Measurements from ENCODE around the gene RYR3. TPM values are rescaled to one million over a fixed set of nuclear protein-coding genes. Genes with fewer than 3 reads are reported as not detected.

Gene RYR3
- total RNA-seq, 1 donor from 2014 or later = 0.61 TPM

- peaks cover 7% of the 10 kb centered on the region for H3K27me3 ChIP-seq
- no peaks in the 10 kb centered on the region for H3K36me3 ChIP-seq
- intact Hi-C loops (cut with DNase I) = no loop called here
- no peaks in the 10 kb centered on the region for H3K4me1 ChIP-seq
- no peak for DNase-seq
- TF ChIP-seq CTCF (IDR thresholded peaks at IDR 0.05) = no peak
- no peak overlapping the region for H3K4me3 ChIP-seq
- ATAC-seq = no peak
- H3K27ac ChIP-seq = no peak overlapping the region
- no peaks in the 10 kb centered on the region for H3K9me3 ChIP-seq
Measured at GRCh38 chr15:33680336-33680735, 369.6 kb downstream of the RYR3 start.

- Histone ChIP-seq H3K4me1 (no peaks in the 10 kb centered on the region), H3K27me3 (peaks cover 8% of the 10 kb centered on the region), H3K27ac (no peak overlapping the region), H3K9me3 (no peaks in the 10 kb centered on the region), H3K4me3 (no peak overlapping the region), H3K36me3 (no peaks in the 10 kb centered on the region)
- no peak for DNase-seq
- intact Hi-C loops (cut with DNase I) = no loop called here
- TF ChIP-seq CTCF (IDR thresholded peaks at IDR 0.05) = no peak
- ATAC-seq = peak; percentile 45
Measured at GRCh38 chr15:33693166-33693800, 382.5 kb downstream of the RYR3 start.

GRCh38 chr15:33698126-33698525, 387.4 kb downstream of the RYR3 start:
- H3K4me1 ChIP-seq = no peaks in the 10 kb centered on the region
- no peak for ATAC-seq
- H3K9me3 ChIP-seq = no peaks in the 10 kb centered on the region
- DNase-seq = no peak
- no peak overlapping the region for H3K4me3 ChIP-seq
- no peaks in the 10 kb centered on the region for H3K36me3 ChIP-seq
- H3K27ac ChIP-seq = no peak overlapping the region
- peaks cover 8% of the 10 kb centered on the region for H3K27me3 ChIP-seq
- intact Hi-C loops (cut with DNase I) = no loop called here
- TF ChIP-seq CTCF (IDR thresholded peaks at IDR 0.05) = no peak

GRCh38 chr15:33699145-33699544, 388.4 kb downstream of the RYR3 start:
- intact Hi-C loops (cut with DNase I) = no loop called here
- no peak for DNase-seq
- TF ChIP-seq CTCF (IDR thresholded peaks at IDR 0.05) = no peak

GRCh38 chr15:33699691-33700447, 389.1 kb downstream of the RYR3 start:
- DNase-seq (no peak), ATAC-seq (no peak)
- Histone ChIP-seq H3K9me3 (no peaks in the 10 kb centered on the region), H3K27ac (no peak overlapping the region), H3K27me3 (peaks cover 8% of the 10 kb centered on the region), H3K4me3 (no peak overlapping the region), H3K4me1 (no peaks in the 10 kb centered on the region), H3K36me3 (no peaks in the 10 kb centered on the region)
- intact Hi-C loops (cut with DNase I) = no loop called here
- no peak for TF ChIP-seq CTCF (IDR thresholded peaks at IDR 0.05)

More at GRCh38 chr15:33699145-33699544, 388.4 kb downstream of the RYR3 start:
- ATAC-seq = no peak
- Histone ChIP-seq H3K27ac (no peak overlapping the region), H3K4me3 (no peak overlapping the region), H3K36me3 (no peaks in the 10 kb centered on the region), H3K4me1 (no peaks in the 10 kb centered on the region), H3K27me3 (peaks cover 8% of the 10 kb centered on the region), H3K9me3 (no peaks in the 10 kb centered on the region)

Measured in upper lobe of right lung (tissue), 1 donor.